Small intestine (tissue), 7 donors: ENCODE measurements around the gene AVPR1B. TPM values are rescaled to one million over a fixed set of nuclear protein-coding genes. Genes with fewer than 3 reads are reported as not detected.

Experiments
- DNase-seq, 2 donors: peaks; one replicate each; pipeline versions ENCODE4 v3.0.0 to v3.0.0-alpha.2; 2013
- FAIRE-seq: peaks from 2 replicates; lab custom pipeline; 2012; peaks lifted over from hg19 to GRCh38; lab: Jason Lieb, UNC
- H3K27ac ChIP-seq, 3 donors: one replicate each; pipeline ENCODE4 v1.5.1; 2013; ENCODE audit warnings: low read length in 2 of 3, mild to moderate bottlenecking in 2 of 3, control low read depth in 1 of 3, inconsistent platforms in 1 of 3, low read depth in 1 of 3, moderate library complexity in 1 of 3
- H3K27me3 ChIP-seq, 3 donors: one replicate each; pipeline ENCODE4 v1.6.1; 2013; ENCODE audit warnings: low read length in 3 of 3, inconsistent platforms in 1 of 3; ENCODE audit not compliant: control insufficient read depth in 3 of 3, insufficient read depth in 3 of 3
- H3K36me3 ChIP-seq, 3 donors: one replicate each; pipeline ENCODE4 v1.6.1; 2013; ENCODE audit warnings: low read length in 3 of 3, inconsistent platforms in 1 of 3, low read depth in 1 of 3, mild to moderate bottlenecking in 1 of 3, moderate library complexity in 1 of 3; ENCODE audit not compliant: control insufficient read depth in 3 of 3, insufficient read depth in 2 of 3
- H3K4me1 ChIP-seq, 3 donors: one replicate each; pipeline ENCODE4 v1.6.1; 2013; ENCODE audit warnings: low read length in 2 of 3, inconsistent platforms in 1 of 3, low read depth in 1 of 3, mild to moderate bottlenecking in 1 of 3, moderate library complexity in 1 of 3; ENCODE audit not compliant: control insufficient read depth in 3 of 3, insufficient read depth in 2 of 3
- H3K4me3 ChIP-seq, 3 donors: one replicate each; pipeline ENCODE4 v1.5.1; 2013; ENCODE audit warnings: low read length in 3 of 3, control low read depth in 1 of 3, inconsistent platforms in 1 of 3, low read depth in 1 of 3, mild to moderate bottlenecking in 1 of 3, moderate library complexity in 1 of 3
- H3K9me3 ChIP-seq, 2 donors: one replicate each; pipeline ENCODE4 v1.6.1; 2013; ENCODE audit warnings: low read depth in 1 of 2, low read length in 1 of 2; ENCODE audit not compliant: control insufficient read depth in 2 of 2, insufficient read depth in 1 of 2
- WGBS, 3 donors: extraction: QIAGEN DNeasy Blood & Tissue Kit; methylation state at CpG; one replicate each; pipeline ENCODE4 v1.1.7; 2013; 5-methylcytosine and 5-hydroxymethylcytosine counted together
- polyA plus RNA-seq, 4 donors: library from polyadenylated mRNA; stranded (reverse) in 3 of 4; unstranded in 1 of 4; fragments of 200-250 nt in 3 of 4; fragments of 120-200 nt in 1 of 4; gene quantifications; one replicate each; pipeline versions ENCODE4 v1.2.1 to v1.2.3, GENCODE V29; 2013
- donor health status: healthy with polysubstance abuse.
- donor health status: control.
- donor health status: control.
- donor health status: Bipolar disorder and iron deficiency.
- donor health status: healthy.

AVPR1B gene
- polyA plus RNA-seq, 4 donors = 0.10 to 0.75 TPM; not detected in 2

- Histone ChIP-seq H3K36me3 (no peaks in the 10 kb centered on the region), H3K9me3 (no peaks in the 10 kb centered on the region), H3K27ac (no peak overlapping the region), H3K4me1 (peaks cover 0 to 12% (median 0%) of the 10 kb centered on the region in 3 donors), H3K27me3 (peaks cover 3 to 20% (median 7%) of the 10 kb centered on the region in 3 donors), H3K4me3 (peak overlapping the region in 1 of 3 donors; percentile 39)
- 24 to 43% (median 32%) methylated on average over 4 to 5 of the region's 5 CpGs for WGBS, 3 donors
- no peak for DNase-seq
- no peak for FAIRE-seq
Observed at GRCh38 chr1:206116873-206117150, 376 bp downstream of the AVPR1B start.

- no peak overlapping the region for H3K4me3 ChIP-seq
- no peaks in the 10 kb centered on the region for H3K36me3 ChIP-seq
- peaks cover 3 to 20% (median 7%) of the 10 kb centered on the region in 3 donors for H3K27me3 ChIP-seq
- peaks cover 0 to 12% (median 0%) of the 10 kb centered on the region in 3 donors for H3K4me1 ChIP-seq
- DNase-seq = no peak
- H3K9me3 ChIP-seq = no peaks in the 10 kb centered on the region
- no peak for FAIRE-seq
- WGBS, 3 donors = 71 to 90% (median 72%) methylated on average over 25 of the region's 25 CpGs
- H3K27ac ChIP-seq = no peak overlapping the region
Observed at GRCh38 chr1:206116191-206116872, 856 bp downstream of the AVPR1B start.

GRCh38 chr1:206115791-206116190 is 1.4 kb downstream of the AVPR1B start:
- no peak overlapping the region for H3K27ac ChIP-seq
- H3K4me3 ChIP-seq = no peak overlapping the region
- no peak for FAIRE-seq
- WGBS, 3 donors = 92 to 96% (median 94%) methylated on average over 8 of the region's 8 CpGs
- H3K27me3 ChIP-seq = peaks cover 3 to 20% (median 7%) of the 10 kb centered on the region in 3 donors
- H3K36me3 ChIP-seq = no peaks in the 10 kb centered on the region
- no peaks in the 10 kb centered on the region for H3K9me3 ChIP-seq
- peaks cover 0 to 12% (median 0%) of the 10 kb centered on the region in 3 donors for H3K4me1 ChIP-seq
- no peak for DNase-seq

GRCh38 chr1:206114692-206115640 is 2.2 kb downstream of the AVPR1B start:
- peaks cover 0 to 12% (median 0%) of the 10 kb centered on the region in 3 donors for H3K4me1 ChIP-seq
- no peaks in the 10 kb centered on the region for H3K9me3 ChIP-seq
- no peaks in the 10 kb centered on the region for H3K36me3 ChIP-seq
- no peak overlapping the region for H3K4me3 ChIP-seq
- FAIRE-seq (no peak), DNase-seq (no peak)
- no peak overlapping the region for H3K27ac ChIP-seq
- 39 to 61% (median 49%) methylated on average over 6 of the region's 6 CpGs for WGBS, 3 donors
- peaks cover 3 to 20% (median 7%) of the 10 kb centered on the region in 3 donors for H3K27me3 ChIP-seq

GRCh38 chr1:206112600-206113301 is 4.4 kb downstream of the AVPR1B start:
- Histone ChIP-seq H3K36me3 (no peaks in the 10 kb centered on the region), H3K4me1 (peaks cover 0 to 9% (median 0%) of the 10 kb centered on the region in 3 donors), H3K9me3 (no peaks in the 10 kb centered on the region), H3K4me3 (no peak overlapping the region), H3K27ac (no peak overlapping the region), H3K27me3 (peaks cover 0 to 14% (median 1%) of the 10 kb centered on the region in 3 donors)
- 27 to 60% (median 35%) methylated on average over 9 of the region's 9 CpGs for WGBS, 3 donors
- FAIRE-seq (no peak), DNase-seq (peak in 1 of 2 donors; percentile 50)

- Histone ChIP-seq H3K9me3 (no peaks in the 10 kb centered on the region), H3K27me3 (peaks cover 0 to under 1% (median 0%) of the 10 kb centered on the region in 3 donors), H3K4me3 (no peak overlapping the region), H3K4me1 (peaks cover 0 to 5% (median 0%) of the 10 kb centered on the region in 3 donors), H3K27ac (no peak overlapping the region), H3K36me3 (no peaks in the 10 kb centered on the region)
- no peak for FAIRE-seq
- DNase-seq = no peak
- WGBS, 3 donors = 79 to 87% (median 84%) methylated on average over 6 of the region's 6 CpGs
Observed at GRCh38 chr1:206111271-206111927, 5.8 kb downstream of the AVPR1B start.

GRCh38 chr1:206110820-206111219 is 6.4 kb downstream of the AVPR1B start:
- DNase-seq (no peak), FAIRE-seq (no peak)
- no peaks in the 10 kb centered on the region for H3K9me3 ChIP-seq
- WGBS, 3 donors = 92 to 97% (median 93%) methylated on average over 3 of the region's 3 CpGs
- H3K4me1 ChIP-seq = peaks cover 0 to 5% (median 0%) of the 10 kb centered on the region in 3 donors
- no peaks in the 10 kb centered on the region for H3K36me3 ChIP-seq
- H3K27ac ChIP-seq = no peak overlapping the region
- H3K27me3 ChIP-seq = no peaks in the 10 kb centered on the region
- no peak overlapping the region for H3K4me3 ChIP-seq
